OCI-LY3 (cell line): ENCODE data around the gene THBS2.

ENCODE experiments used
- CTCF ChIP-seq: fragments of 200-600, 300-600 bp; sonication (generic); IDR thresholded peaks from 2 replicates; pipeline ENCODE4 v1.5.1; 2014; ENCODE audit warnings: antibody characterized with exemption, low read length, low read depth
- EZH2phosphoT487 ChIP-seq: fragments of 200-600 bp; shearing (Covaris generic); IDR thresholded peaks from 2 replicates; pipeline ENCODE4 v1.6.1; 2018; ENCODE audit warnings: antibody characterized with exemption, mixed run types, low read depth

- TF ChIP-seq CTCF = no peak
- TF ChIP-seq EZH2phosphoT487 = no peak
Observed at GRCh38 chr6:169296622-169297021, 43.0 kb upstream of the THBS2 start.
